ENCODE results near the gene SENP1. TPM values are rescaled to one million over a fixed set of nuclear protein-coding genes. Genes with fewer than 3 reads are reported as not detected.

SENP1 gene
- total and polyA plus RNA-seq, 2 of the 4 experiments (the other 2 are of a cell fraction): 7.2 to 25.3 TPM

DNA sequence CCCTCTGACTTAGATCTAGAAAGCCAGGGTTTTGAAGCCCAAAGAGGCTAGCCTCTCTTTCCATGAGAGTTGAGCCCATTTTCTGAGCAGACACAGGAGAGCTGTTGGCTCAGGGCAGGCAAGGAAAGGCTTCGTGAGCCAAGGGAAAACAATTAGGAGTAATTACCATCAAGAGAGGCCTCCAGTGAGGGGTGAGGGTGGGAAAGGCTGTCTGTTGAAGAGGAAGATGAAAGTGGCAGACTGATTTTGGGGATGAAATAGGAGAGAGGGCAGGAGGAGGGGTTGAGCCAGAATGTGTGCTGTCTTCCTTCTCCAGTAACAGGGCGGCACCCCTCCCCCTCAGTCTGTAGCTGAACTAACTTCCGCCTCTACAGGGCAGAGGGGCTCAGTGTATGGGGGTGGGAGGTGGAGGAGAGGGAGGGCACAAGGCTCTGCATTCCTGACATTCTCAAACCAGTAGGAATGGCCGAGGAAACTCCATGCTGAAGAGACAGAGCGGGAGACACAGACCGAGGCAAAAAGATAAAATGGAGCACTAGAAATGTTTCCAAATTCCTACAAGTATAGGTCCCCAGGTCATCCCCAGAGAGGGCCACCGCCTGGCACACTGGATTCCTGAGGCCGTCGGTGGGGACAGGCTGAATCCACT is 68.5 kb downstream of the SENP1 start:
- H2AFZ ChIP-seq (replicated peaks; ENCODE audit: low read length, poor library complexity): peak overlapping the region; percentile 84
- H3K23ac ChIP-seq (ENCODE audit: low read depth, low read length): peak overlapping the region; percentile 24; the same call in 1 of the 2 replicates
- peak overlapping the region; percentile 29; the same call in 1 of the 2 replicates for H3K27ac ChIP-seq (ENCODE audit: insufficient read depth, low read length)
- in situ Hi-C loops (cut with MboI; ENCODE audit: low sequenced_read_pairs) (no loop called here), intact Hi-C loops (cut with micrococcal nuclease) (no loop called here), dilution Hi-C loops (cut with HindIII; ENCODE audit: low sequenced_read_pairs, unreplicated experiment) (no loop called here)
- H4K8ac ChIP-seq (ENCODE audit: low read depth in 2 of 2, low read length in 2 of 2): peak overlapping the region; percentile 82 to 95
- peak overlapping the region; percentile 33; the same call in 1 of the 2 replicates for H2BK20ac ChIP-seq (ENCODE audit: low read depth, low read length)
- H2AK9ac ChIP-seq (replicated peaks; ENCODE audit: low read depth, low read length, poor library complexity): peak overlapping the region; percentile 57
- POLR2A ChIA-PET (ENCODE audit: unreplicated experiment): no interaction called here
- no peak overlapping the region for H2BK5ac ChIP-seq (ENCODE audit: low read depth, low read length, poor library complexity, severe bottlenecking)
- CTCF ChIA-PET: interaction anchor here (0.9 kb wide), 1 partner anchor 9 kb away, joined by 4 read pairs; no protein-coding TSS in a partner anchor
- peak; percentile 39 for DNase-seq
- ATAC-seq (ENCODE audit: low read depth): peak; percentile 88
- no peak overlapping the region for H3K4me3 ChIP-seq (ENCODE audit: insufficient read depth, low read depth, low read length)
- H4K5ac ChIP-seq (ENCODE audit: low read depth, low read length): peak overlapping the region; percentile 92
- no TSS peak for BruUV-seq (replicated peaks)
- peak overlapping the region; percentile 68; the same call in 2 of the 3 replicates for H2BK15ac ChIP-seq (ENCODE audit: low read depth, low read length)
- peak overlapping the region; percentile 87 for H3K14ac ChIP-seq (replicated peaks; ENCODE audit: low read depth, low read length)
- no peaks in the 10 kb centered on the region for H3K9me3 ChIP-seq (ENCODE audit: control insufficient read depth, insufficient read depth, low read length)
- H2BK120ac ChIP-seq (ENCODE audit: low read depth, low read length): peak overlapping the region; percentile 78
- peak overlapping the region; percentile 19; the same call in 1 of the 2 replicates for H3K56ac ChIP-seq (ENCODE audit: extremely low read depth, insufficient read depth, low read length)
- peak overlapping the region; percentile 64 for H4K91ac ChIP-seq (ENCODE audit: insufficient read depth, low read depth, low read length)
- no peaks in the 10 kb centered on the region for H3K79me1 ChIP-seq (ENCODE audit: low read depth in 1 of 2, low read length in 2 of 2)
- H3K4me1 ChIP-seq (ENCODE audit: control insufficient read depth, insufficient read depth, low read length): peaks cover 10% of the 10 kb centered on the region
- peak overlapping the region; percentile 59 for H3K4me2 ChIP-seq (ENCODE audit: low read depth, low read length)
- no peak overlapping the region for H2AK5ac ChIP-seq (ENCODE audit: low read depth, low read length)
- H3K36me3 ChIP-seq (ENCODE audit: control insufficient read depth, insufficient read depth, low read length): no peaks in the 10 kb centered on the region
- 27% methylated on average over 3 of the region's 9 CpGs; no CpG with 5 or more reads in 1 of the 2 experiments for WGBS, 2 experiments (ENCODE audit: extremely low coverage in 2 of 2, insufficient read length in 1 of 2)
- TF ChIP-seq RAD21 (IDR thresholded peaks at IDR 0.05; ENCODE audit: low read length) (no peak), FOS (IDR thresholded peaks at IDR 0.05; ENCODE audit: low read depth, low read length) (no peak), MXI1 (IDR thresholded peaks at IDR 0.05; ENCODE audit: borderline replicate concordance, low read depth, low read length) (no peak), CEBPB (IDR thresholded peaks at IDR 0.05; ENCODE audit: low read depth, low read length) (no peak), RCOR1 (IDR thresholded peaks at IDR 0.05; ENCODE audit: insufficient replicate concordance, low read length) (no peak), CHD1 (IDR thresholded peaks at IDR 0.05; ENCODE audit: low read depth, low read length) (no peak), MAFK (IDR thresholded peaks at IDR 0.05; ENCODE audit: low read depth, low read length) (no peak), BHLHE40 (IDR thresholded peaks at IDR 0.05; ENCODE audit: low read depth, low read length) (no peak), SMC3 (IDR thresholded peaks at IDR 0.05; ENCODE audit: low read depth, low read length) (no peak), POLR2A (IDR thresholded peaks at IDR 0.05; ENCODE audit: low read depth, low read length) (no peak)
- H3K9ac ChIP-seq (ENCODE audit: low read depth, low read length): no peak overlapping the region
- no peaks in the 10 kb centered on the region for H4K20me1 ChIP-seq (ENCODE audit: insufficient read depth, low read length)
- H3K18ac ChIP-seq (ENCODE audit: low read depth, low read length): peak overlapping the region; percentile 72
- peaks cover 8% of the 10 kb centered on the region; the same call in 1 of the 2 replicates for H3K27me3 ChIP-seq (ENCODE audit: control insufficient read depth, insufficient read depth, low read length)
- H3K9me1 ChIP-seq (ENCODE audit: insufficient read depth, low read length): peaks cover 14% of the 10 kb centered on the region; the same call in 1 of the 2 replicates
- H3K4ac ChIP-seq (ENCODE audit: low read depth, low read length): peak overlapping the region; percentile 46

Data from IMR-90 (cell line).